ENCODE results near the gene KCNJ5.

KCNJ5 gene

DNA sequence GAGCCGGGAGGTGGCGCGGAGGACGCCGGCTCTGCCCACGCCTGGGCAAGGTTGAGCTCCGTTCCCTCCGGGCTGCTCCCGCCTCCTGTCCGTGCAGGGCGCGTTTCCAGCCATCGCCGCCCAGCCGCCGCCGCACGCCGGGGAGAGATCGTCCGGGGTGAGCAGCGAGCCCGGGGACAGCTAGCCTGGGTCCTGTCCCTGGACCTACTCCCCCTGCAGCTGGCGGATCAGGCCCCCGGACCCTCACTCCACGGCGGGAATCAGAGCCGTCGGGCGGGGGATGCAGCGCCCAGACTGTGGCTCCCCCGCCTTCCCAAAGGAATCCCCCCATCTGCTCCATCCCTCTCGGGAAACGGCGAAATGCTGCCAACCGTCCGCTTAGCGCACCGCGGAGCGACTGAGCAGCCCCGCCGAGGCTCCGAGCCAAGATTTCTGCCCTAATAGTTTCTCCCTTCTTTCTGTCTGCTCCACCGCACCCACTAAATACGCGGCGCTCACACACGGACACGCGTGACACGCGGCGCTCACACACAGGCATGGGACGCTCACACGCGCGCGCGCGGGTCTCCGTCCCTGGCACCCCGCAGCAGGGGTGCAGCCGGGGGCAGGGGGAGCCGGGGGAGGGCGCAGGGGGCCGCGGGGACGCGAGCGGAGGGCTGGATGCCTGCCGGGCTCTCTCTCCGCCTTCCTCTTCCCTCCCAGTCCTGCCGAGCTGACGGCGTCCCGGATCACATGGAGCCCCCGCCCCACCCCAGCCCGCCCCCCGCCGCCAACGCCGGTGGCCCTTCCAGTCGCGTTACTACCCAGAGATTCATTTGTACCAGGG is at the start of gene KCNJ5:
TSS of gene KCNJ5 (plus strand) at position 814 of the 826 bp plus-strand sequence. CDS start 19,918 bp downstream, outside the sequence.
- TF ChIP-seq, protein P1, sequence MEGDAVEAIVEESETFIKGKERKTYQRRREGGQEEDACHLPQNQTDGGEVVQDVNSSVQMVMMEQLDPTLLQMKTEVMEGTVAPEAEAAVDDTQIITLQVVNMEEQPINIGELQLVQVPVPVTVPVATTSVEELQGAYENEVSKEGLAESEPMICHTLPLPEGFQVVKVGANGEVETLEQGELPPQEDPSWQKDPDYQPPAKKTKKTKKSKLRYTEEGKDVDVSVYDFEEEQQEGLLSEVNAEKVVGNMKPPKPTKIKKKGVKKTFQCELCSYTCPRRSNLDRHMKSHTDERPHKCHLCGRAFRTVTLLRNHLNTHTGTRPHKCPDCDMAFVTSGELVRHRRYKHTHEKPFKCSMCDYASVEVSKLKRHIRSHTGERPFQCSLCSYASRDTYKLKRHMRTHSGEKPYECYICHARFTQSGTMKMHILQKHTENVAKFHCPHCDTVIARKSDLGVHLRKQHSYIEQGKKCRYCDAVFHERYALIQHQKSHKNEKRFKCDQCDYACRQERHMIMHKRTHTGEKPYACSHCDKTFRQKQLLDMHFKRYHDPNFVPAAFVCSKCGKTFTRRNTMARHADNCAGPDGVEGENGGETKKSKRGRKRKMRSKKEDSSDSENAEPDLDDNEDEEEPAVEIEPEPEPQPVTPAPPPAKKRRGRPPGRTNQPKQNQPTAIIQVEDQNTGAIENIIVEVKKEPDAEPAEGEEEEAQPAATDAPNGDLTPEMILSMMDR (IDR thresholded peaks at IDR 0.05) = no peak

DNA sequence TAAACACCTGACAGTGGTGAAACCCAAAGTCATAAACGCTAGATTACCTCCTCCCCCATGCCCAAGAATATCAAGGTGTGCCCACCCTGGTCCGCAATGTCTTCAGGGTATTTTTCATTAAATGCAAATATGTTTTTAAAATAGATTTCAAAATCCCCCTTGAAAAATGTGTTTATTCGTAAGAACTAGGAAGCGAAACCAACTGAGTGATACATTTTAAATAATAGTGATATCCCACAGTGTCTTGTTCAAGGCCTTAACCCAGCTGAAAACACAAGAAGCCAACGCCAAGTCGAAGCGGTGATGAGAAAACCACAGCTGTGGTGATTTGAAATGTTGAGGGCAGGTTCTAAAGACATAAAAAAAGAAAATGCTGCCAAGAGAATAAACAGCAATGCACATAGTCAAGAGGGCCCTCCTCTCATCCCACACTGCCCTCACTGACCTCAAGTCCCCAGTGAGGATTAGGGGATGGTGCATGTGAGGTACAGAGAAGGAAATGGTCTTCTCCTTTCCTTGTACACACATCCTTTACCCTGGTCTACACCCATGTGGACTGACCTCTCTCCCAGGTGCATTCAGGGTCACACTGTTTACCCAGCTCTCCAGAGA is 49.6 kb upstream of the KCNJ5 start:
- TF ChIP-seq, protein P1 (IDR thresholded peaks at IDR 0.05) = no peak

DNA sequence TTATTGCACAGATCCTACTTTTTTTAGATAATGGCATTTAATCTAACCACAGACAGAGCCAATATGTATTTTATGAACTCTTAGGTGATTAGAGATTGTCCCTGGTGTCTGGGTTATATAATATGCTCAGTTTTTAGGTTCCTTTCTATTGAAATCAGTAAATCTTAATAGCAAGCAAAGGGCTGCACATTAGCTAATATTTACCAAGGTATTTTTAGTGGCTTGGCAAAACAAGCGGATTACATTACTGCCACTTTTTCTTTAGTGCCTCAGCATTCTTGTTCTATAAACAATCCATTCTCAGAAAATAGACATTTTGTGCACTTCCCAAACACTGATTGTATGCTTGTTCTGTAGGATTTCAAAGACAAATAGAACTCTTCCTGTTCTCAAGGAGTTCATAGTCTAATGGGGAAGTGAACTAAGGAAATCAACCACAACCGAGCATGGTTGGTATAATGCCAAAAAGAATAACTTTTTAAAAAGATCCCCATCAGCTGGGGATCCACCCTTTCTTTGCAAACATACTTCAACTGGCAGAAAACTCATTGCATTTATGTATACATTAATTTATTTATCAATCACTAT is 47.9 kb upstream of the KCNJ5 start:
- TF ChIP-seq, protein P1 (IDR thresholded peaks at IDR 0.05) = no peak

DNA sequence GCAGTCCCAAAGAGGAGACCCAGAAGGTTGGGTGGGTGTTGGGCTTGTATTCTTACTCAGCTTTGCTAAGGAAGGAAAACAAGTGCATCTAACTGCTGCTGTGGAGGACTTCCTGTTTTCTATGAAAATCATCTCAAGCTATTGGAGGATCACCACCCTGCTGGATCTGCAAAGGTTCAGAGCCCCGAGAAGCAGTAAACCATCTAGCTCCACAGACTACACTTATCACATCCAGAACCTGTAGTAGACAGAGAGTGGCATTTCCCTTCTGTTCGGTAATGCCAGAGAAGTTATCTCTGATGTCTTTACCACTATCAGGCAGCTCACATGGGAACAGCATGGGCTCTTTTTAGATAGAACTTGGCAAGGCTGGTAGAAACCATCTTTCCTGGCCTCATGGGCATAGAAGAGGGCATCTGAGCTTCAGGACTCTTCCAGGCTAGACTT is 45.8 kb upstream of the KCNJ5 start:
- TF ChIP-seq, protein P1 (IDR thresholded peaks at IDR 0.05) = no peak

DNA sequence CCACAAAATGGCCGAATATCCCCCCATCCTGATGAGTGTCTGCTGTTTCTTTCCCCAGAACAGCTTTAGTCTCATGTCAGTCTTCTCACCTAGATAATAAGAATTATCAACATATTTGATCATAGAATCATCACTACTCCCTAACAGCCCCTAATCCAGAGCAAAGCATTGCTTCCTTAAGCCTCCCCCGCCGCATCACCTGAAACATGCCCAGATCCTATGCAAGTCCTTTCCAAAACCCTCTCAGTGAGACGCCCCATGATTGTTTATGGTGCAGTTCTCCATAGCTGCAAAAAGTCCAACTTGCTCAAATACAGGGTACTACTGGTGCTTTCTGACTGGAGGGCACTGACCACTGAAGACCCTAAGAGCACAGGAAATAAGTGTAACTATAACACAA is 44.2 kb upstream of the KCNJ5 start:
- TF ChIP-seq, protein P1 (IDR thresholded peaks at IDR 0.05) = no peak

DNA sequence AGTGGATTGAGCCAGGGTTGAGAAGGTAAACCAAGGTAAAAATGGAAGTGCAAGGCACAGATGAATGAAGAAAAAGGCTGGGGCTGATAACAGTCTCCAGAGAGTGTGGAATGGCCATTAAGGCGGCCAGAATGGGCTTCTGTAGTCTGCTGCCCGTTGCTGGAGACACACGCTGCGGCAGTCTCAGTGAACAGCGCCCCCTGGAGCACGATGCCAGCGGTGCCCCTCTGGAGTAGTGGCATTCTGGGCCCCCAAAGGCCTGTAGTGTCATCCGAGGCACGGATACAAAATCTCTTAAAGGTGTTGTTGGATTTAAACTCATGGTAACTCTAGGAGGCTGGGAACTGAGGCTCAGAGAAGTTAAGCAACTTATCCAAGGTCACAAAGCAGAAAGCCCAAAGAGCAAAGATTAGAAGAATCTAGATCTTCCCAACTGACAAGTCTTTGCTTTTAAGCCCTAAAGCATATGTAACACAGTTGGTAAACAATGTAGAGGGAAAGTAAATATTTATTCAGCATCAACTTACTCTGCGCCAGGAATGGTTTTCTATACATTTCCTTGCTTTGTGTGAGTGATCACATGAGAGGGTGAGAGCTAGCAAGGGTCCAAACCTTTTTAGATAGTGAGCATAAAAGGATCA is 42.2 kb upstream of the KCNJ5 start:
- TF ChIP-seq, protein P1 (IDR thresholded peaks at IDR 0.05) = peak; percentile 54; the same call in 1 of the 2 replicates

DNA sequence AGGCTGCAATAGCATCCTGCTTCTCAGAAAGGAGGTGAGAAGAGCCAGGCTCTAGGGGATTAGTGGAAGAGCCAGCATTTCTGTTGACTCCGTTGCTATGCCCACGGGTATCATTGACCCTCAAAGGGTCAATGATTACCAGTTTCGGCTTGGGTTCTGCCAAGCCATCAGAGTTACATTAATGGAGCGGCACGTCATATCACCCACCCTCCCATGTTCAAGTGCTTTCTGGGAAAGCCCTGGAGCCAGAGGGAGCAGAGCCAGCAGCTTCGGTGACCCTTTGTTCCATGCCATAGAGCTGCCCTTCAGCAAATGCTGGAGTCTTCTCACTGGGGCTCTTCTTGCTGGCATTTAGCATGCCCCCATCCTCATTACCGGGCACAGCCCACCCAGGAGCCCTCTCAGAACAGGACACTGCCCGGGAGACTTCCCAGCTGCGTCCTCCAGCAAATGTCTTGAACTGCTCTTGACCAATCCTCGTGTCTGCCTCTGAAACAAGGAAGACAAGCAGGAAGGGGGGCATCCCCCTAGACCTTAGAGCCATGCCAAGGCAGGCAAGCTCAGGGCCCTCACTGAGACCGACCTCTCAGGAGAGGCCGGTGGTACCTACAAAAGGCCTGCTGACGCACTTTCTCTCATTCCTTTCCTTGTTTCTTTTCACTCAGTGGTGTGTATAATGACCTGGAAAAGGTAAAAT is 38.7 kb upstream of the KCNJ5 start:
- TF ChIP-seq, protein P1 (IDR thresholded peaks at IDR 0.05) = no peak
